ENCODE measurements around the gene FADS3. TPM values are rescaled to one million over a fixed set of nuclear protein-coding genes. Genes with fewer than 3 reads are reported as not detected.

FADS3 gene
- total RNA-seq, 1 experiment from 2014 or later = 59.7 TPM

GRCh38 chr11:61841636-61842527, 49.5 kb downstream of the FADS3 start:
- DNase-seq = no peak
- no peak overlapping the region for H3K4me3 ChIP-seq
- H3K36me3 ChIP-seq = no peaks in the 10 kb centered on the region
- no peaks in the 10 kb centered on the region for H3K9me3 ChIP-seq
- no peaks in the 10 kb centered on the region for H3K27me3 ChIP-seq

DNA sequence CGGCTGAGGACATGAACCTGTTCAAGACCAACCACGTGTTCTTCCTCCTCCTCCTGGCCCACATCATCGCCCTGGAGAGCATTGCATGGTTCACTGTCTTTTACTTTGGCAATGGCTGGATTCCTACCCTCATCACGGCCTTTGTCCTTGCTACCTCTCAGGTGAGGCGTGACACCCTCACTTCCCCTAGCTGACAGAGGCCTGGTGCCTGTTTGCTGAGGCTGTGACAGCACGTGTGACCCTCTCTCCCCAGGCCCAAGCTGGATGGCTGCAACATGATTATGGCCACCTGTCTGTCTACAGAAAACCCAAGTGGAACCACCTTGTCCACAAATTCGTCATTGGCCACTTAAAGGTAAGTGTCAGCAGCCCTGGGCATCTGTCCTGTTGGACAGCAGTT, 51.0 kb downstream of the FADS3 start:
- Histone ChIP-seq H3K9me3 (no peaks in the 10 kb centered on the region), H3K27me3 (no peaks in the 10 kb centered on the region), H3K4me3 (no peak overlapping the region), H3K36me3 (no peaks in the 10 kb centered on the region)
- no peak for DNase-seq

- DNase-seq = no peak
- Histone ChIP-seq H3K36me3 (no peaks in the 10 kb centered on the region), H3K9me3 (no peaks in the 10 kb centered on the region), H3K4me3 (no peak overlapping the region), H3K27me3 (no peaks in the 10 kb centered on the region)
These were observed 51.6 kb downstream of the FADS3 start for GRCh38 chr11:61839742-61840141.

DNA sequence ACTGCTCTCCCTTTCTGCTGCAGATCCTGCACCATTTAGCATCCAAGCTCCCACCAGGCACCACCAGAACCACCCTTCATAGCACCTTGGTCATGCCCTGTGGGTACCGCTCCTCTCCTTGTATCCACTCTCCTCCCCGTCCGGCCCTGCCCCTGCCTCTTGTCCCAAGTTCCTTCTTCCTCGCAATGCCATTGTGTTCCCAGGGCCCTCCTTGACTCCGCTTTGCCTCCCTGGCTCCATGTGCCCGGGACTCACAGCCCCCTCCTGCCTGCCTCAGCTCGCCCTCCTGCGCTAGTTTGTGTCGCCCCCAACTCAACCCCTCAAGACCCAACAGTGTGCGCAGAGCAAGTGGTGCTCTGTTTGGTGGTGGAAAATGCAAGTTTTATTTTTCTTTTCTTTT, 52.4 kb downstream of the FADS3 start:
- H3K27me3 ChIP-seq = no peaks in the 10 kb centered on the region
- DNase-seq = no peak
- H3K9me3 ChIP-seq = no peaks in the 10 kb centered on the region
- no peak overlapping the region for H3K4me3 ChIP-seq
- no peaks in the 10 kb centered on the region for H3K36me3 ChIP-seq

DNA sequence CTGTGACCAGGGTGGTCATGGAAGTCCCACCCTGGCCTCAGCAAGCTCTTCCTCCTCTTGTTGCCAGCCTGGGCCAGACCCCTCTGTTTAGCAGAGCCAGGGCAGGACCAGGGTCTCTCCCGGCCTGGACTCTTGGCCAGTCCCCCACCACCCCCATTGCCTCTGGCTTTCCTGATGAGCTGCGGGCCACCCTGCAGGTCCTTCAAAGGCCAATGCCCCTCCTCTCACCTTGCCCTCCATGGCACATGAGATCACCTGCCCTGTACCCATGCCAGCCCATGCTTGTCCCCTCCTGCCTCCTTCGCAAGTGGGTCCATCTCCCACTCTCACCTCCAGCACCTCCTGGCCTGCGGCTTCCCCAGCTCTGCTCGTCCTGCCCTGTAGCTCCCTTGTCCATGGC, 52.8 kb downstream of the FADS3 start:
- no peak overlapping the region for H3K4me3 ChIP-seq
- H3K36me3 ChIP-seq = no peaks in the 10 kb centered on the region
- H3K27me3 ChIP-seq = no peaks in the 10 kb centered on the region
- DNase-seq = no peak
- no peaks in the 10 kb centered on the region for H3K9me3 ChIP-seq

- Histone ChIP-seq H3K27me3 (no peaks in the 10 kb centered on the region), H3K4me3 (no peak overlapping the region), H3K36me3 (no peaks in the 10 kb centered on the region), H3K9me3 (no peaks in the 10 kb centered on the region)
- DNase-seq = no peak
These were observed 53.8 kb downstream of the FADS3 start for GRCh38 chr11:61837411-61838005.

DNA sequence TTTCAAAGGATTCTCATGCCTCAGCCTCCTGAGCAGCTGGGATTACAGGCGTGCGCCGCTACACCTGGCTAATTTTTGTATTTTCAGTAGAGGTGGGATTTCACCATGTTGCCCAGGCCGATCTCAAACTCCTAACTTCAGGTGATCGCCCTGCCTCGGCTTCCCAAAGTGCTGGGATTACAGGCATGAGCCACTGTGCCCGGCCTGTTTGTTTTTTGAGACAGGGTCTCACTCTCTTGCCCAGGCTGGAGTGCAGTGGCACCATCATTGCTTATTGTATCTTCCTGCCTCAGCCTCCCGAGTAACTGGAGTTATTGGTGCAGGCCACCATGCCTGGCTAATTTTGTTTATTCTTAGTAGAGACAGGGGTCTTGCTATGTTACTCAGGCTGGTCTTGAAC, 55.2 kb downstream of the FADS3 start:
- Histone ChIP-seq H3K36me3 (no peaks in the 10 kb centered on the region), H3K27me3 (no peaks in the 10 kb centered on the region), H3K4me3 (no peak overlapping the region), H3K9me3 (no peaks in the 10 kb centered on the region)
- DNase-seq = no peak

DNA sequence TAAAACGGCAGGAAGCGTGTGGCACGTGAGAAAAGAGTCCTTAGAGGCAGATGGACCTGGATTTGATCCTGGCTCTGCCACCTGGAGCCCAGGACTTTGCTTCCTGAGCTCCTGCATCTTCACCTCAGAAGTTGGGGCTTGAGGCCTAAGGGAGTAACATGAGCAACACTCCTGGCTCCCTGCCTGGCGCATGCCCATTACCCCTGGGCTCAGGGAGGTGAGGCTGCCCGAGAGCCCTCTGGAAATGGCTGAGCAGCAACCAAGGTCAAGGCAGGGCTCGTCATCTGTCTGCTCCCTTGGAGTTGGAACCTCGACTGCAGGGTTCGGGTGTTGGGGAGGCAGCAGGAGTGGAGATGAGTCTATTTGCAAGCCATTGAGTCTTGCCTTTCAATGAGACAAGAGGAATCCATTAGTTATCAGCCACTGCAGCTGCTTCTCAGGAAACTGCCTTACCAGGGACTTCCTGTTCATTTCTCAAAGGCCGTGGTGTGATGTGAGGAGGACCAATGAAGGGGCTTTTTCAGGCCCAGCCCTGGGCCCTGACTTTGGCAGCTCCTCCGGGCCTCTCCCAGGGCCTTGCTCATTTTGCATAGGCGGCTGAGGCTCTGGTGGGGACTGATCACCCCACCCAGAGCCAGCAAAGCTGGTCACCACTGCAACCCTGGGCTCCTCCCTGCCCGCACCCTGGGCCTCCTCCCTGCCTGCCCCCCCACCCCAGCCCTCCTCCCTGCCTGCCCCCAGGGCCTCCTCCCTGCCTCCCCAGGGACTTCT, 56.9 kb downstream of the FADS3 start:
- H3K27me3 ChIP-seq = no peaks in the 10 kb centered on the region
- no peak overlapping the region for H3K4me3 ChIP-seq
- H3K9me3 ChIP-seq = no peaks in the 10 kb centered on the region
- DNase-seq = peak; percentile 7
- H3K36me3 ChIP-seq = no peaks in the 10 kb centered on the region

DNA sequence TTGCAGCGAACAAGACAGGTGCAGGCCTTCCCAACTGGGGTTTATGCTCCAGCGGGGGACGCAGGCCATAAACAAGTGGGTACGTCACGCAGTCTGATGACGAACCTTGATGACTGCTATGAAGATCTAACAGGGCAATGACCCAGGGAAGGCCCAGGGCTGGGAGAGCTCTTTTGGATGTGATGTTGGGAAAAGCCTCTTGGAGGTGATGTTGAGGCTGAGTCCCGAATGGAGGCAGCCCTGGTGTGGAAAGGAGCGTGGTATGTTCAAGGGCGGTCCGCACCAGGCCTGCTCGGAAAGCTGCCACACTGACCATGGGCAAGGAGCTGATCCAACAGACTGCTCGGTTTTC, 57.4 kb downstream of the FADS3 start:
- H3K9me3 ChIP-seq = no peaks in the 10 kb centered on the region
- H3K36me3 ChIP-seq = no peaks in the 10 kb centered on the region
- no peak overlapping the region for H3K4me3 ChIP-seq
- DNase-seq = no peak
- H3K27me3 ChIP-seq = no peaks in the 10 kb centered on the region

DNA sequence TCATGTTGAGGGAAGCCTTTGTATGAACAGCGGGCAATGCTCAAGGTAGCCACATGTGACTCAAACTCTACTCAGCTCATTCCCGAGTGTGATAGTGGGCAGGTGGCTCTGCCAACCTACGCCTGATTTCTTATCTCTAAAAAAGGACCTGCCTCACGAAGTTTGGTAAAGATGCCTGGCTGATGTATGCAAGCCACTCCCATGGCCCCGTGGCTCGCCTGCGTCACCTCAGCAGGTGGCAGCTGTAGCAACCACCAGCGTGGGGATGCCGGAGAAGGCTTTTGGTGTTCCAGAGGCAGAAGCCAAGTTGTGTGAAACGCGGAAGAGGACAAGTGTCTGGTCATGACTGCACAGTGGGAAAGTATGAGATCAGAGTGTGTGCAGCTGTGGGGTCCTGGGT, 57.9 kb downstream of the FADS3 start:
- H3K36me3 ChIP-seq = no peaks in the 10 kb centered on the region
- no peak for DNase-seq
- H3K9me3 ChIP-seq = no peaks in the 10 kb centered on the region
- no peak overlapping the region for H3K4me3 ChIP-seq
- peaks cover 3% of the 10 kb centered on the region; the same call in 1 of the 2 replicates for H3K27me3 ChIP-seq

DNA sequence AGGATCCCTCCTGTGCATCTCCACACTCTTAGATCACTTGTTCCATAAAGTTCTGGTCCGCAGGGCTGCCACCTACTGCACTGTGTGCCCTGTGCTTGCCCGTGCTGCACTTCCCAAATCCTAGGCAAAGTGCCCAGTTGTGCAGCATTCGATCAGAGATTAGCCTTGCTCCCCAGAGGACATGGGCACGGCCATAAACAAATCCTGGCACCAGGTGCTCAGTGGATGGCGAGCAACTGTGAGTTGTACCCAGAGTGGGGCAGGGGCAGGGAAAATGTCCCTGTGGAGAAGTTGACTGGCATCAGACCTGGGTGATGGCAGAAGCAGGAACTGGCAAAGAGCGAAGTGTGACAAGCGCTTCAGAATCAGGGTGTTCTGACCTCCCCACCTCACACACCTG, 58.6 kb downstream of the FADS3 start:
- DNase-seq = no peak
- Histone ChIP-seq H3K4me3 (no peak overlapping the region), H3K9me3 (no peaks in the 10 kb centered on the region), H3K27me3 (peaks cover 11% of the 10 kb centered on the region; the same call in 1 of the 2 replicates), H3K36me3 (no peaks in the 10 kb centered on the region)

DNA sequence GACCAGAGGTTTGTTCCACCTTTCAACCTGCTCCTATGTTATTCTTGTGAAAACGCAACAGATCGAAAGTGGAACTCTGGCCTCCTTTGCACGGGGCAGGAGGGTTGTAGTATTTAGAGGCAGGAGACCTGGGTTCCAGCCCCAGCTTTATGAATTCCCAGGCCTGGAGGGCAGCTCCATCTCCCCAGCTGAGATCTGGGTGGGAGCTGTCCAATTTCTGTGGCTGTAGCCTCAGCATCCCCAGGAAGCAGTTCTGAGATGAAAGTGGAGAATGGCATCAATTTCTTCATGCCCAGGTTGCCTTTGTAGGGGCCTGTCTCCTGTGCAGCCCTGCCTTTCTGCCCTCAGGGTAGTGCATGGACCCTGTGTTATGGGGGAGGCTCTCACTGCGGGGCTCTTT, 59.1 kb downstream of the FADS3 start:
- Histone ChIP-seq H3K9me3 (no peaks in the 10 kb centered on the region), H3K4me3 (no peak overlapping the region), H3K36me3 (no peaks in the 10 kb centered on the region), H3K27me3 (peaks cover 14% of the 10 kb centered on the region; the same call in 1 of the 2 replicates)
- no peak for DNase-seq

GRCh38 chr11:61830237-61831105, 60.9 kb downstream of the FADS3 start:
- Histone ChIP-seq H3K36me3 (no peaks in the 10 kb centered on the region), H3K4me3 (no peak overlapping the region), H3K9me3 (no peaks in the 10 kb centered on the region), H3K27me3 (peaks cover 14% of the 10 kb centered on the region; the same call in 1 of the 2 replicates)
- DNase-seq = no peak

GRCh38 chr11:61829806-61830205, 61.5 kb downstream of the FADS3 start:
- no peaks in the 10 kb centered on the region for H3K36me3 ChIP-seq
- H3K27me3 ChIP-seq = peaks cover 14% of the 10 kb centered on the region; the same call in 1 of the 2 replicates
- H3K4me3 ChIP-seq = no peak overlapping the region
- no peaks in the 10 kb centered on the region for H3K9me3 ChIP-seq
- no peak for DNase-seq

DNA sequence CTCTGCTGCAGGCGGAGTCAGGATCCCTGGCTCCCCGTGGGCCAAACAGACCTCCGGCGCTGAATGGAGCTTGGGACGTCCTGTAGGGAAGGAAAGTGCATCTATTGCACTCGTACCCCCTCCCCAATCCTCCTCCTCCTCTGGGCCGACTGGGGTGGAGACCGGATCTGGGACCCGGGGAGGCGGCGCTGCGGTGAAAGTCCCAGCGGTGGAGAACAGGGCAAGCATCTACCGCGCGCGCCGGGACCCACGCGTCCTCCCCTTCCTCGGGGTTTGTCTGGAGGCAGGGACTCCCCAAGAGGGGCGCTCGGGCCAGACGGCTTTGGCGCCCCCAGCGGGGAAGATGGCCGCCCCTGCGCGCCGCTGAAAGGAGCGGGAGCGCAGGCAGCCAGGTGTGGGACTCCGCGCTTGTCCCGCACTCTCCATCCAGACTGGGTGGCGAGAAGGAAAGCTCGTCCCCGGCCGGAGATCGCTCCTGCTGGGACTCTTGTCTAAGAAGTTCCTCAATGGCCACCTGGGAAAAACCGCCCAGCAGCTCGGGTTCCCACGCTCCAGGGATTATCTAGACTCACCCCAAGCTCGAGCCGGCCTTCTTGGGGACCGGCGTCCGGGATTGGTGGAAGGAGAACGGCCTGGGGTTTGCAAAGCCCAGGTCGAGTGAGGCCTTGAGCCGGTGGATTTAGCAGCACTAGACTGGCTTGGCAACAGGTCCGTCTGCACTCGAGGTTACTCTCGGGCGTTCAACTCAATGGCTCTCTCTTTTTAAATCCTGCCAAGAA, 62.5 kb downstream of the FADS3 start:
- Histone ChIP-seq H3K36me3 (no peaks in the 10 kb centered on the region), H3K9me3 (no peaks in the 10 kb centered on the region), H3K27me3 (peaks cover 14% of the 10 kb centered on the region; the same call in 1 of the 2 replicates), H3K4me3 (peak overlapping the region; percentile 37)
- DNase-seq = peak; percentile 9

DNA sequence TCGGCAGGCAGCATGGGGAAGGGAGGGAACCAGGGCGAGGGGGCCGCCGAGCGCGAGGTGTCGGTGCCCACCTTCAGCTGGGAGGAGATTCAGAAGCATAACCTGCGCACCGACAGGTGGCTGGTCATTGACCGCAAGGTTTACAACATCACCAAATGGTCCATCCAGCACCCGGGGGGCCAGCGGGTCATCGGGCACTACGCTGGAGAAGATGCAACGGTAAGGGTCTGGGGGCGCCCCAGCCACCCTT, 63.0 kb downstream of the FADS3 start:
- Histone ChIP-seq H3K27me3 (peaks cover 14% of the 10 kb centered on the region; the same call in 1 of the 2 replicates), H3K36me3 (no peaks in the 10 kb centered on the region), H3K4me3 (peak overlapping the region; percentile 37), H3K9me3 (no peaks in the 10 kb centered on the region)
- no peak for DNase-seq
